ENCODE results near the gene PERCC1.

DNA sequence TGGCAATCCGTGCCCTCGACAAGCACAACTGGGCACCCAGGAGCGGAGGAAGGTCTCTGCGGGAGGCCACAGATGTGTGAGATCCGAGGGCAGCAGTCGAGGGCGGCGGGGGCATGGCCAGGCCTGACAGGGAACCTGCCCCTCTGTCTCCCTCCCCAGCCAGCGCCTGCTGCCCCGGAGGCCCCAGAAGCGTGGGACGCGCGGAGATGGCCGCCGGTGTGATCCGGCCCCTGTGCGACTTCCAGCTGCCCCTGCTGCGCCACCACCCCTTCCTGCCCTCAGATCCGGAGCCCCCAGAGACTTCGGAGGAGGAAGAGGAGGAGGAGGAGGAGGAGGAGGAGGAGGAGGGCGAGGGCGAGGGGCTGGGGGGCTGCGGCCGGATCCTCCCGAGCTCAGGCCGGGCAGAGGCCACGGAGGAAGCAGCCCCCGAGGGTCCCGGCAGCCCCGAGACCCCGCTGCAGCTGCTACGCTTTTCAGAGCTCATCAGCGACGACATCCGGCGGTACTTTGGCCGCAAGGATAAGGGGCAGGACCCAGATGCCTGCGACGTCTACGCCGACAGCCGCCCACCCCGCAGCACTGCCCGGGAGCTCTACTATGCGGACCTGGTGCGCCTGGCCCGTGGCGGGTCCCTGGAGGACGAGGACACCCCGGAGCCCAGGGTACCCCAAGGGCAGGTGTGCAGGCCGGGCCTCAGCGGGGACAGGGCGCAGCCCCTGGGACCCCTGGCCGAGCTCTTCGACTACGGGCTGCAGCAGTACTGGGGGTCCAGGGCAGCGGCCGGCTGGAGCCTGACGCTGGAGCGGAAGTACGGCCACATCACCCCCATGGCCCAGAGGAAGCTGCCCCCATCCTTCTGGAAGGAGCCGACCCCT is 1.7 kb downstream of the PERCC1 start:
- TF ChIP-seq, protein P1, sequence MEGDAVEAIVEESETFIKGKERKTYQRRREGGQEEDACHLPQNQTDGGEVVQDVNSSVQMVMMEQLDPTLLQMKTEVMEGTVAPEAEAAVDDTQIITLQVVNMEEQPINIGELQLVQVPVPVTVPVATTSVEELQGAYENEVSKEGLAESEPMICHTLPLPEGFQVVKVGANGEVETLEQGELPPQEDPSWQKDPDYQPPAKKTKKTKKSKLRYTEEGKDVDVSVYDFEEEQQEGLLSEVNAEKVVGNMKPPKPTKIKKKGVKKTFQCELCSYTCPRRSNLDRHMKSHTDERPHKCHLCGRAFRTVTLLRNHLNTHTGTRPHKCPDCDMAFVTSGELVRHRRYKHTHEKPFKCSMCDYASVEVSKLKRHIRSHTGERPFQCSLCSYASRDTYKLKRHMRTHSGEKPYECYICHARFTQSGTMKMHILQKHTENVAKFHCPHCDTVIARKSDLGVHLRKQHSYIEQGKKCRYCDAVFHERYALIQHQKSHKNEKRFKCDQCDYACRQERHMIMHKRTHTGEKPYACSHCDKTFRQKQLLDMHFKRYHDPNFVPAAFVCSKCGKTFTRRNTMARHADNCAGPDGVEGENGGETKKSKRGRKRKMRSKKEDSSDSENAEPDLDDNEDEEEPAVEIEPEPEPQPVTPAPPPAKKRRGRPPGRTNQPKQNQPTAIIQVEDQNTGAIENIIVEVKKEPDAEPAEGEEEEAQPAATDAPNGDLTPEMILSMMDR (IDR thresholded peaks at IDR 0.05; ENCODE audit: insufficient read depth, low read length, poor library complexity, severe bottlenecking), result no peak
- TF ChIP-seq EZH2phosphoT487 (conservative IDR thresholded peaks at IDR 0.05; ENCODE audit: low read length), result no peak

All from SU-DHL-6 (cell line).